ENCODE measurements around the gene PNPLA7. TPM values are rescaled to one million over a fixed set of nuclear protein-coding genes. Genes with fewer than 3 reads are reported as not detected.
"Not testable (repeated sequence)": the region's sequence is repeated elsewhere in the genome, so short reads cannot be mapped to it uniquely, and the experiment has no call there.

The PNPLA7 gene
- total RNA-seq, 4 donors from 2014 or later: 10.1 to 23.6 (median 11.6) TPM

GRCh38 chr9:137520614-137521404, 29.4 kb downstream of the PNPLA7 start:
- Histone ChIP-seq H3K4me1 (no peaks in the 10 kb centered on the region), H3K4me3 (replicated peaks in 1 of 3) (no peak overlapping the region), H3K9me3 (no peaks in the 10 kb centered on the region), H3K36me3 (peaks cover 0 to 7% of the 10 kb centered on the region in 2 donors), H3K27me3 (no peaks in the 10 kb centered on the region), H3K27ac (no peak overlapping the region)
- no peak for DNase-seq
- intact Hi-C loops (cut with DNase I): no loop called here
- WGBS, 2 donors: 83 to 86% methylated on average over 21 to 28 of the region's 30 CpGs
- no peak for TF ChIP-seq CTCF (IDR thresholded peaks at IDR 0.05)
- no peak for TF ChIP-seq POLR2A (IDR thresholded peaks at IDR 0.05)

GRCh38 chr9:137519553-137519952, 30.6 kb downstream of the PNPLA7 start:
- Histone ChIP-seq H3K4me3 (replicated peaks in 1 of 3) (no peak overlapping the region), H3K36me3 (peaks cover 0 to 7% of the 10 kb centered on the region in 2 donors), H3K27me3 (no peaks in the 10 kb centered on the region), H3K27ac (no peak overlapping the region), H3K9me3 (no peaks in the 10 kb centered on the region), H3K4me1 (no peaks in the 10 kb centered on the region)
- 89 to 90% methylated on average over 10 of the region's 10 CpGs for WGBS, 2 donors
- DNase-seq: no peak
- TF ChIP-seq CTCF (IDR thresholded peaks at IDR 0.05): no peak
- TF ChIP-seq POLR2A (IDR thresholded peaks at IDR 0.05): no peak
- intact Hi-C loops (cut with DNase I): no loop called here

GRCh38 chr9:137518661-137519459, 31.3 kb downstream of the PNPLA7 start:
- H3K4me1 ChIP-seq; H3K27ac ChIP-seq; H3K36me3 ChIP-seq; H3K27me3 ChIP-seq; H3K4me3 ChIP-seq (replicated peaks in 1 of 3); intact Hi-C loops (cut with DNase I); H3K9me3 ChIP-seq; DNase-seq: not testable (repeated sequence)
- WGBS, 2 donors: 88 to 89% methylated on average over 13 of the region's 13 CpGs

GRCh38 chr9:137516144-137516917, 33.9 kb downstream of the PNPLA7 start:
- Histone ChIP-seq H3K27ac (no peak overlapping the region), H3K27me3 (no peaks in the 10 kb centered on the region), H3K4me3 (replicated peaks in 1 of 3) (no peak overlapping the region), H3K9me3 (no peaks in the 10 kb centered on the region), H3K36me3 (peaks cover 0 to 4% of the 10 kb centered on the region in 2 donors), H3K4me1 (no peaks in the 10 kb centered on the region)
- DNase-seq: no peak
- 78 to 93% methylated on average over 6 to 7 of the region's 10 CpGs for WGBS, 2 donors
- no peak for TF ChIP-seq CTCF (IDR thresholded peaks at IDR 0.05)
- TF ChIP-seq POLR2A (IDR thresholded peaks at IDR 0.05): no peak
- intact Hi-C loops (cut with DNase I): no loop called here

GRCh38 chr9:137515338-137515724, 34.9 kb downstream of the PNPLA7 start:
- Histone ChIP-seq H3K9me3 (no peaks in the 10 kb centered on the region), H3K27me3 (no peaks in the 10 kb centered on the region), H3K4me3 (replicated peaks in 1 of 3) (no peak overlapping the region), H3K36me3 (no peaks in the 10 kb centered on the region), H3K4me1 (no peaks in the 10 kb centered on the region), H3K27ac (no peak overlapping the region)
- WGBS, 2 donors: 91 to 92% methylated on average over 7 to 19 of the region's 23 CpGs
- DNase-seq: no peak
- intact Hi-C loops (cut with DNase I): no loop called here
- TF ChIP-seq POLR2A (IDR thresholded peaks at IDR 0.05): no peak
- TF ChIP-seq CTCF (IDR thresholded peaks at IDR 0.05): no peak

Data from thyroid gland (tissue), 4 donors.